GM19452 (cell line): ENCODE data around the gene LRRC61.

Source experiments
- ATAC-seq: cut with Tn5 transposase; IDR thresholded peaks from one replicate; pipeline ENCODE4 v1.9.1; 2021; ENCODE audit not compliant: unreplicated experiment

LRRC61 gene

DNA sequence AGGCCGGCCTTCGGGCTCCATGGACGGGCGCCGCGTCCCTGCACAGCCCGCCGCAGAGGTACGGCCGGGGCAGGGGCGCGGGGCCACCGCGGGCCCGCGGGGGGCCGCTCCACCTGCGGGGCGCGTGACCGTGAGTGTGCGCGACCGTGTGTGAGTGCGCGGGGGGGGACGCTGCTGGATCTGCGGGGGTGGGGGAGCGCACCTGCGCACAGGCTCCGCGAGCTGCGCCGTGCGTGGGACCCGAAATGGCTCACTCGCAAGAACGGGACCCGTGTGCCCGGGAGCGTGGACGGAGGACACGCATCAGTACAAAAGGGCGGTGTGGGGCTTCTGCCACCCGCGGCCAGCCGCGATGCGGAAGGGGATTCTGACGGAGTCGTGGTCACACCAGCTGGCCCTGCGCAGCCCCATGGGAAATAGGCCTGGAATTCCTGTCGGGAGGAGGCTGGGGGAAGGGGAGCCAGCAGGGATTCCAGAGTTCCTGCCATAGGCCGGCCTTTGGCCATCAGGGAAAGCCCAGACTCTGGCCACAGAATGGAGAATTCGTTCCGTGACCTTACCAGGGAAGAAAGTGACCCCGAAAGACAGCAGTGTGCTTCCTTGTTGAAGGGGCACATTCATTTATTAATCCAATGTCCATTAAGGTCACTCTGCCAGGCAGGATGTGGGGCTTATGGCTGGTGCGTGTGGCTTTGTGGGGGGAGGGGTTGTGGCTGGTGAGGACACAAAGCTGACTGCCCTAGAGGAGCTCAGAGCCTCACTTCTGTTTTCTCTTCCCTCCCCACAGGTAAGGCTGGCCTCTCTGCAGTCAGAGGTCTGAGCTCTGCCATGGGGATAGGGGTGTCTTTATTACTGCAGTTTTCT lies 46.0 kb downstream of the LRRC61 start:
- ATAC-seq, result peak; percentile 43

DNA sequence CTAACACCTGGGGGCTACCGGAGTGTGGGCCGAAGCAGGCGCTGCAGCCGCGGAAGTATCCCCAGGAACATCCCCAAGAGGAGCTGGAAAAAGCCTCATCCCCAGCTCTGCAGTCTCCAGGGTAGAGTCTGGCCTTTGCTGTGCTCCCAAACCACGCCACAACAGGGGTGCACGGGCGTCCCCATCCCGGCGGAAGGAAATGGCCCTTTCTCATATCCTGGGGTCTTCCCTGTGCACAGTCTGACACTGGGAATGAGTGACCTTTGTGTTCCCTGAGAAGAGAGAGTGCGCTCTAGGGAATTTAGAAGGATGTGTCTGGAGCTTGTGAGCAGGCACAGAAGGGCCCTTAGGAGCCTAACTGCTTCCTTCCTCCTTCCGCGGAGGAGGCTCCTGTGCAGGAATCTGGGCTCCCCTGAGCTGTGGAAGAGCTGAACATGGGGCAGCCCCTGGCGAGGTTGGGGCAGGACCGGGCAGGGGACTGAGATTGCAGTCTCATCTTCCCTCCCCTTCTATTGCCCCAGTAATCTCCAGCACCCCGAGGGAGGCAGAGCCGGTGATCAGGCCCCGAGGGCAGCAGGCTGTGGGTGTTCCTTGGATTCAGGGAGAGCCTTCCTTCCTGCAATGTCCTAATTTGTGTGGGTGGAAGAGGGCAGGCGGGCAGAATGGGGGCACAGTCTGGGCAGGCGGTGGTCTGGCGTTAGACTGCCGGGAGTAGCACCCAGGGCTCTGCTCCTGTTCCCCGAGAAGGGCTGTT lies 46.8 kb downstream of the LRRC61 start:
- ATAC-seq, result no peak

- no peak for ATAC-seq
Observed at GRCh38 chr7:150370612-150371071, 47.5 kb downstream of the LRRC61 start.

DNA sequence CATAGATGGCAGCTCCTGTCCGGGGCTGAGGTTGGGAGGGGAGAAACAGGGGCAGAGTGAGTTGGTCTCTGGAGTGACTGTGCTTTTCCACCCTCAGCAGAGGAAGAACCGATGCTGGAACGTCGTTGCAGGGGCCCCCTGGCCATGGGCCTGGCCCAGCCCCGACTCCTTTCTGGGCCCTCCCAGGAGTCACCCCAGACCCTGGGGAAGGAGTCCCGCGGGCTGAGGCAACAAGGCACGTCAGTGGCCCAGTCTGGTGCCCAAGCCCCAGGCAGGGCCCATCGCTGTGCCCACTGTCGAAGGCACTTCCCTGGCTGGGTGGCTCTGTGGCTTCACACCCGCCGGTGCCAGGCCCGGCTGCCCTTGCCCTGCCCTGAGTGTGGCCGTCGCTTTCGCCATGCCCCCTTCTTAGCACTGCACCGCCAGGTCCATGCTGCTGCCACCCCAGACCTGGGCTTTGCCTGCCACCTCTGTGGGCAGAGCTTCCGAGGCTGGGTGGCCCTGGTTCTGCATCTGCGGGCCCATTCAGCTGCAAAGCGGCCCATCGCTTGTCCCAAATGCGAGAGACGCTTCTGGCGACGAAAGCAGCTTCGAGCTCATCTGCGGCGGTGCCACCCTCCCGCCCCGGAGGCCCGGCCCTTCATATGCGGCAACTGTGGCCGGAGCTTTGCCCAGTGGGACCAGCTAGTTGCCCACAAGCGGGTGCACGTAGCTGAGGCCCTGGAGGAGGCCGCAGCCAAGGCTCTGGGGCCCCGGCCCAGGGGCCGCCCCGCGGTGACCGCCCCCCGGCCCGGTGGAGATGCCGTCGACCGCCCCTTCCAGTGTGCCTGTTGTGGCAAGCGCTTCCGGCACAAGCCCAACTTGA lies 48.2 kb downstream of the LRRC61 start:
- no peak for ATAC-seq

GRCh38 chr7:150371996-150372270 lies 48.8 kb downstream of the LRRC61 start:
- no peak for ATAC-seq

DNA sequence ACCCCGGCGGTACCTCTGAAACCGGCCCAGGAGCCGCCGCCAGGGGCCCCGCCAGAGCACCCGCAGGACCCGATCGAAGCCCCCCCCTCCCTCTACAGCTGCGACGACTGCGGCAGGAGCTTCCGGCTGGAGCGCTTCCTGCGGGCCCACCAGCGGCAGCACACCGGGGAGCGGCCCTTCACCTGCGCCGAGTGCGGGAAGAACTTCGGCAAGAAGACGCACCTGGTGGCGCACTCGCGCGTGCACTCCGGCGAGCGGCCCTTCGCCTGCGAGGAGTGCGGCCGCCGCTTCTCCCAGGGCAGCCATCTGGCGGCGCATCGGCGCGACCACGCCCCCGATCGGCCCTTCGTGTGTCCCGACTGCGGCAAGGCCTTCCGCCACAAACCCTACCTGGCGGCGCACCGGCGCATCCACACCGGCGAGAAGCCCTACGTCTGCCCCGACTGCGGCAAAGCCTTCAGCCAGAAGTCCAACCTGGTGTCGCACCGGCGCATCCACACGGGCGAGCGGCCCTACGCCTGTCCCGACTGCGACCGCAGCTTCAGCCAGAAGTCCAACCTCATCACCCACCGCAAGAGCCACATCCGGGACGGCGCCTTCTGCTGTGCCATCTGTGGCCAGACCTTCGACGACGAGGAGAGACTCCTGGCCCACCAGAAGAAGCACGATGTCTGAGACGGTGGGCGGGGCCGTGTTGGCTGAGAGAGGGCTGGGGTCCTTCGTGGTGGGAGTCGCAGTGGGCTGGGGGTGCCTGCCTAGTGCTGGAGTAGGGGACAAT lies 49.3 kb downstream of the LRRC61 start:
- ATAC-seq, result no peak

GRCh38 chr7:150373049-150373801 lies 50.1 kb downstream of the LRRC61 start:
- no peak for ATAC-seq

- ATAC-seq, result no peak
Observed at GRCh38 chr7:150374026-150374425, 50.9 kb downstream of the LRRC61 start.

- ATAC-seq, result no peak
Observed at GRCh38 chr7:150374472-150374871, 51.3 kb downstream of the LRRC61 start.

DNA sequence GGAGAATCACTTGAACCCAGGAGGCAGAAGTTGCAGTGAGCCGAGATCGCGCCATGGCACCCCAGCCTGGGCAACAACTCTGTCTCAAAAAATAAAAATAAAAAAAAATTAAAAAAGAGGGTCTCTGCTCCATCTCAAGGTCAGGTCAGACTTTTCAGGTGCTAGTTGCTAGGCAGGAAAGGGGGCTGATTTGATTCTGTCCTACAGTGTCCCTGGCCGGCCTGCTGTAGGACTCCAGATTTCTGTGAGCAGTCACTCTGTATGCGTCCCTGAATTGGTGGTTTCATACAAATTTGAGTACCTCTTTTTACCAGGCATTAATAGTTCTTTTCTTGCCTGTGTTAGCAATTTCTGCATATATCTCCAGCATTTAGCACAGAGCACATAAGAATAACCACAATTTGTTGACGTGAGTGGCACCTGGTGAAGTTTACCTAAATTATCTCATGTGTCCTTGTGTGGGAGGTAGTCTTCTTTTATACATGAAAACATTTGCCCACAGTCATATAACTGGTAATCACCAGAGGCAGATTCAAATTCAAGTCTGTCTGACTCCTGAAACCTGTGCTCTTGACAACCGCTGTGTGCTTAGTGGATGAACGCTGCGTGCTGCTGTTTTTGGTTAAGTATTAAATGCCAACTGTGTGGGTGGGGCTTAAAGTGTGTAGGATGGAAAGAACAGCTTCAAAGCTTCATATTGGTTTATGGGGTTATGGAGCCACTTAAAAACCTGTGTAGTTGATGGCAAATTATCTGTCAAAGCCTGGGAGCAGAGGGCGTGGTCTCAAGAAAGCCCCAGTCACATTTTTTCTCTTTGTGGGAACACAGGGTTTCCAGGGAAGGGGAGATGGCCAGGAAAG lies 52.7 kb downstream of the LRRC61 start:
- ATAC-seq, result no peak

GRCh38 chr7:150376560-150376959 lies 53.4 kb downstream of the LRRC61 start:
- ATAC-seq, result no peak

DNA sequence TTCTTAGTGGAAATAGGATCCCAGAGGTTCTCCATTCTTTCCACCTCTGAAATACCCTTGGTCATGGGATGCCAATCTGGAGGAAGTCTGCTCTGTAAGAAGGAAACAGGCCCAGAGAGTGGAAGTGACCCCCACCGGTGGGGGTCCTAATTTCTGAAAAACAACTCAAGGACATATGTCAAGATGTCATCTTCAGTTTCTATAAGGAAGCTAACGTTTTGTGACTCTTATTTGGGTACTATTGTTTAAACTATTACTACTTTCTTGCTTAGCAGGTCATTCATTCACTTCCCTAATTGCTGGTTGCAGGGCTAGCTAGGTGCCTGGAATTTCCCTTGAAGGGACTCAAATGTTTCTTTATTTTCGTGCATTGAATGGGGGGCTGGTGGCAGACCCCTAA lies 54.0 kb downstream of the LRRC61 start:
- ATAC-seq, result no peak

DNA sequence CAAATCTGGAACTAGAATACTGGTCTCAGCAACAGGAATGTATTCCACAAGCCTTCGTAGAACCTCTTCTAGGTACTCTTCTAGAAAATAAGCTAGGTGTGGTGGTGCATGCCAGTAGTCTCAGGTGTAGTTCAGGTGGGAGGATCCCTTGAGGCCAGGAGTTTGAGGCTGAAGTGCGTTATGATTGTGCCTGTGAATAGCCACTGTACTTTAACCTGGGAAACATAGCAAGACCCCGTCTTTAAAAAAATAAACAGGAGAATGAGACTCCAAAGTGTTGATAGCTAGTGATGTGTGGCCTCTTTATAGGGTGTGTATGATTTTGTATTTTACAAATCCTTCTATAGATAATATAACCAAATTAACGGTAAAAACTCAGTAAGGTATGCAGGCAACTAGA lies 54.5 kb downstream of the LRRC61 start:
- no peak for ATAC-seq

GRCh38 chr7:150378115-150378852 lies 55.1 kb downstream of the LRRC61 start:
- ATAC-seq, result no peak

- ATAC-seq, result peak; percentile 77
Observed at GRCh38 chr7:150378853-150379440, 55.8 kb downstream of the LRRC61 start, which contains the start of gene ZNF775. Gene ZNF775 (plus strand): TSS chr7:150379330. CDS start chr7:150388471, 9,141 bp downstream.

DNA sequence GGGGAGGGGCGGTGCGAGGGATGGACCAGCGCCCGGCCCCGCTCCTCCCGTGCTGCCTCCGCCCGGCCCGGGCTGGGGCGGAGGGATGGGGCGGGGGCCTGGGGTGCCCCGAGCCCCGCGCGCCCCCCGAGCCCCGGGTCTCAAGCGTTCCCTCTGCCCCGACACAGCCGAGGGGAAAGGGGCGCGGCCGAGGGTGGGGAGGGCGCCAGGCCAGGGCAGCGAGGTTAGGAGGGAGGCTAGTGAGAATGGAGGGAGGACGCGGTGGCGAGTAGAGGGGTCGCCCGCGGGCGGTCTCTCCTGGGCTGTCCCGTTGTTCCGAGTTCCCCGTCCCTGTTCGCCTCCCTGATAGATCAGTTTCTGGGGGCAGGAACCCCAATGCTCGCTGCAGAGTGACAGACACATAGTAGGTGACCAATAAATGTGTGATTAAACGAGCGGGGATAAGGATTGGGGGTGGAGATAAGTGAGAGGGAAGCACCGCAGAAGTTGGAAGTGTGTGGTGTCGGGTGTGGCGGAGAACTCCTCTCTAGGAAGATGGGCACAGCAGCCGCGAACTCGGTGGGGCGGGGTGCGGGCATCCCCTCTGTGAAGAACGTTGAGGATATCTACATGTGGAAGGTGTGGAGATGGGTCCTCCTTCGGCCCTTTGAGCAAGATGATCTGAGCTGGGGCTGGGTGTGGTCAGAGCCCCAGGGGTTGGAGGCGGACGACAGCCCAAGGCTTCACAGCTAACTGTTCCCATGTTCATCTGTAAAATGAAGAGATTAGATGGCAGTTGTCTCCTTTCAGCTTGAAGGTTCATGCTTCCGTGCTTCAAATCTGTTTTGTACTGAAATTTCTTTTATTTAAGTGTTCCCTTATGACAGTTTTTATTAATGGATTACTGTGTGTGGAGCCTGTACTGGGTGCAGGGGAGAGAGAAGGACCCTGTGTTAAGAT lies 56.6 kb downstream of the LRRC61 start:
- ATAC-seq, result peak; percentile 5

GRCh38 chr7:150380463-150380862 lies 57.3 kb downstream of the LRRC61 start:
- ATAC-seq, result peak; percentile 25
